Cardiac fibroblast (primary cell): ENCODE results near the gene SLC39A5.
"Not testable (repeated sequence)": the region's sequence is repeated elsewhere in the genome, so short reads cannot be mapped to it uniquely, and the experiment has no call there.

Experiments used
- DNase-seq, 2 donors: peaks; one replicate each; pipeline versions ENCODE4 v3.0.0 to v3.0.0-alpha.2; 2010; ENCODE audit warnings: low read depth in 2 of 2
- H3K4me3 ChIP-seq, 2 donors: replicated peaks in 1 of 2; 1 replicate in 1 of 2; 2 replicates in 1 of 2; pipeline ENCODE4 v1.5.1; 2011; ENCODE audit warnings: low read depth in 2 of 2, low read length in 2 of 2, mild to moderate bottlenecking in 2 of 2, moderate library complexity in 1 of 2
- CTCF ChIP-seq: IDR thresholded peaks from one replicate; pipeline ENCODE4 v1.5.1; 2011; ENCODE audit warnings: low read depth, mild to moderate bottlenecking, low read length, inconsistent platforms

Gene SLC39A5

DNA sequence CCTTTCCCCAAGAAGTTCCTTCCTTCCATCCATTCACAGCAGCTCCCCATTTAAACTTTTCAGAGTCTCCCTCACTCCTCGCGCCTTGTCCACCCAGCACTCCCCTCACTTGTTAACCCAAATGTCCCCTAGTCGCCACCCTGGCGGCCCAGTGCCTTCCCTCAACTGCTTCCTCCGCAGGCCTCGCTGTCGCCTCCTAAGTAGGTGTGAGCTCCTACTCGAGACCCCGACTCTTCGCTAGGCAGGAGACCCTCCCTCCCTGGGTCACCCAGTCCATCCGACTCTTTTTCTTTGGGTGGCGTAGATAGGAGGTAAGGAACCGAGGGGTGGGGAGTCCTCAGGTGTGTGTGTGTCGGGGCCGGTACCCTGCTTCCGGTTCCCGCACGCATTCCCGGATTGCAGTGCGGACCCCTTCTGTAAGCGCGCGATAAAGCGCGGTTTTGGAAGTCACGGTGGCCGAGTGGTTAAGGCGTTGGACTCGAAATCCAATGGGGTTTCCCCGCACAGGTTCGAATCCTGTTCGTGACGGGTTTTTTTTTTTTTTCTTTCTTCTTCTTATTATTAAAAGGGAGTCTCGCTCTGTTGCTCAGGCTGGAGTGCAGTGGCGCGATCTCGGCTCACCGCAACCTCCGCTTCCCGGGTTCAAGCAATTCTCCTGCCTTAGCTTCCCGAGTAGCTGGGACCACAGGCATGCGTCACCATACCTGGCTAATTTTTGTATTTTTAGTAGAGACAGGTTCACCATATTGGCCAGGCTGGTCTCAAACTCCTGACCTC, 39.7 kb upstream of the SLC39A5 start:
- H3K4me3 ChIP-seq: peak overlapping the region; percentile 56 to 75
- TF ChIP-seq CTCF: no peak
- peak; percentile 84 to 92 for DNase-seq

DNA sequence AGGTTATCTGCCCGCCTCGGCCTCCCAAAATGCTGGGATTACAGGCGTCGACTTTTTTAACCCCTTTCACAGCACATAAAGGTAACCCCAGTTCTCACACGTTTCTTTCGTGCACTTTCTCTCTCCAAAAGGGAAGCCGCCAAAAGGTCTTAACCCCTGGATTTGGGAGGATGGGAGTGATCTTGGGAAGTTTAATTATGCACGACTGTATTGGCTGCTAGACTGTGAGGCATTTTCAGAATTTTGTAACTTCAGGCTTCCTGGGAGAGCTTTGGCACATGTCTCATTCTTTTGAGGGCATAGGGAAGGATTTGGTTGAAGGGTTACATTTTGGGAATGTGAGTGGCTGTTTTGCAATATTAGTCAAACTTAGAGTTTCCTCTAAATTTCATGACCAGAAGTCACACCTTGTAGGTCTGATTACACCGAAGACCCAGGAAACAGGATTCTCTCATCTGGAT, 39.1 kb upstream of the SLC39A5 start:
- peak overlapping the region; percentile 56 to 75 for H3K4me3 ChIP-seq
- peak in 1 of 2 donors; percentile 58 for DNase-seq
- no peak for TF ChIP-seq CTCF

GRCh38 chr12:56192582-56192981, 37.3 kb upstream of the SLC39A5 start:
- no peak for DNase-seq
- H3K4me3 ChIP-seq: no peak overlapping the region
- TF ChIP-seq CTCF: no peak

DNA sequence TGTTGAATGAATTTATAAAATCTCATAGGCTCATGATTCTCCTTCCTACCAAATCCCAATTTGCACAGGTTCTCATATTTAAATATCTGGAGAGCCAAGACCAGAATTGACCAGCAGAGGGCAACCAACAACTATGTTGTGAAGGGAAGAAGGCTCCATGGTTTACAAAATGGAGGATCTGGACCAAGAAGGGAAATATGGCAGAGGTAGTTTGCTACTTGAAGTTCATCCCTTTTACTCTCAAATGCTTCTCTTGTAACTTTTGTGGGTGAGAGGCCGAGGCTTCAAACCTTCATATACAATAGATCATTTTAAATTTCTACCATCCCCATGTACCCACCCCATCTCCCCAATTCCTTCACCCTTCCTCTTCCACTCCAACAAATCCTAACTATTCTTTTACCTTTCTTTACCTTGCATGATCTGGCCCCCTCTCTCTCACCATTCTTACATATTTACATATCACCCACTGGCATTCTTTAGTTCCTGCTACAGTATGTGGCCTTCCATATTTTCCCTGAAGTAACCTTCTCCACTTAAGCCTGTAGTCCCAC, 36.7 kb upstream of the SLC39A5 start:
- DNase-seq: peak; percentile 93 to 94
- no peak overlapping the region for H3K4me3 ChIP-seq
- TF ChIP-seq CTCF: peak; percentile 76

DNA sequence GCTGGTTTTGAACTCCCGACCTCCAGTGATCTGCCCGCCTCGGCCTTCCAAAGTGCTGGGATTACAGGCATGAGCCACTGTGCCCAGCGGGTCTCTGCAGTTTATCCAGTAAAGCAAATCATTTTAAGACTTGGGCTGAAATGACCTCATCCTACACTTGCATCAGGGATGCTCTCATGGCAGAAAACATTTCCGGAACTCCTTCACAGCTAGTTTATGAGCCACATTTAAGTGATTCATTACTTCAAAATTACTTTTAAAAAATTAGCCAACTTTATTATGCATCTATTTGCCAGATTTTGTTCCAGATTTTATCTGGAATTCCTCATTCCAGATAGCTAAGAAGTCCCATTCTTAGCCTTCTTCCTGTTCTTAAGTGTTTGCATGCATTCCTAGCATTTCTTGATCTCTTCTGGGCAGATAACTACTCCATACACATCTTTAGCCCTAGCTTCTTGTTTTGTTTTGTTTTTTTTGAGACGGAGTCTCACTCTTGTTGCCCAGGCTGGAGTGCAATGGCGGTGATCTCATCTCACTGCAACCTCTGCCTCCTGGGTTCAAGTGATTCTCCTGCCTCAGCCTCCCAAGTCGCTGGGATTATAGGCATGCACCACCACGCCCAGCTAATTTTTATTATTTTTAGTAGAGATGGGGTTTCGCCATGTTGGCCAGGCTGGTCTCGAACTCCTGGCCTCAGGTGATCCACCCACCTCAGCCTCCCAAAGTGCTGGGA, 32.9 kb upstream of the SLC39A5 start:
- DNase-seq: peak; percentile 96 to 97
- H3K4me3 ChIP-seq: not testable (repeated sequence)

DNA sequence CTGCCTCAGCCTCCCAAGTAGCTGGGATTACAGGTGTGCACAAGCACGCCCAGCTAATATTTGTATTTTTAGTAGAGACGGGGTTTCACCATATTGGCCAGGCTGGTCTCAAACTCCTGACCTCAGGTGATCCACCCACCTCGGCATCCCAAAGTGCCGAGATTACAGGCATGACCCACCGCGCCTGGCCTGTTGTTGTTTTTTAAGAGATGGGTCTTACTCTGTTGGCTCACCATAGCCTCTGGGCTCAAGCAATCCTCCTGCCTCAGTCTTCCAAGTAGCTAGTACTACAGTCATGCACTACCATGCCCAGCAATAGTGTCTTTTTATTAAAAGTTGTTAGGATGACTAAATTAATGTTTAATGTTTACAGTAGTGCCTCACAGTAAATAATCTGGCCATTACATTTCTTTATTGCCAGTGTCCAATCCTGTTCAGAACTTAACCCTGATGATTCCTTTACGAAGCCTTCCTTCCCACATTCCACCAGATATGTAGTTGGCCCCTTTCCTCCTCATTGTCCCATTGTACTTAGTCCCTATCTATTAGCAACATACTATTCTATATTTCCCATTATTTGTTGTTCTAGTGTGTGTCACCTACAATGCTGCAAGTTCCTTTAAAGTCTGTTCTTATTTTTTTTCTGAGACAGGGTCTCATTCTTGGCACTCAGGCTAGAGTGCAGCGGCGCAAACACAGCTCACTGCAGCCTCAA, 31.8 kb upstream of the SLC39A5 start:
- DNase-seq: no peak
- TF ChIP-seq CTCF: no peak
- no peak overlapping the region for H3K4me3 ChIP-seq
